Erythroblast (primary cell): ENCODE results near the gene CYTH1.

ENCODE experiments used
- GATA1 ChIP-seq: IDR thresholded peaks from 2 replicates; pipeline ENCODE4 v1.6.1; 2011; ENCODE audit warnings: low read depth, mild to moderate bottlenecking, control low read depth, low read length, moderate library complexity
- POLR2A ChIP-seq: IDR thresholded peaks from 2 replicates; pipeline ENCODE4 v1.6.1; 2011; ENCODE audit warnings: mild to moderate bottlenecking, low read length

DNA sequence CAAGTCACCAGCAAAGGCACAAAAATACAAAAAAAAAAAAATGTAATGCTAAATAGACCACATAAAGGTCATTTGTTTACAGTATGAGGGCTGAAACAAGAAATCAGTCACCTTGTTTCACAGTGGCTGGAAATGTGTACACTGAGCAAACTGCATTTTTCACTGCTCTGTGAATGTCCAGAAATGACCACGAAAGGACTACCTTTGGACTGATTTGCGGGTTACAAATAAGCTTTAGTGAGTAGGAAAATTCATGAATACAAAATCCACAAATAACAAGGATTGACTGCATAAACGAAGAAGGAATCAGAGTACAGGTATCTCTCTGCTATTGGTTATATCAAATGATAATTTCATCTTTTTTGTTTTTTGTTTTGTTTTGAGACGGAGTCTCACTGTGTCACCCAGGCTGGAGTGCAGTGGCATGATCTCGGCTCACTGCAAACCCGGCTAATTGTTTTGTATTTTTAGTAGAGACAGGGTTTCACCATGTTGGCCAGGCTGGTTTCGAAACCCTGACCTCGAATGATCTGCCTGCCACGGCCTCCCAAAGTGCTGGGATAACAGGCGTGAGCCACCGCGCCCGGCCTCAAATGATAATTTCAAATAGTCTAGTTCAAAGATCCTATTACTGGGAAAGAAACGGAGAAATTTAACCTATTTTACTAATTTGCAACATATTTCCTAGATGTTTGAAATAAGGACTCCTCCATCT lies 30.5 kb downstream of the CYTH1 start:
- no peak for TF ChIP-seq POLR2A
- TF ChIP-seq GATA1: no peak
